ENCODE results near the gene CMTM4. TPM values are rescaled to one million over a fixed set of nuclear protein-coding genes. Genes with fewer than 3 reads are reported as not detected.

The CMTM4 gene
- total RNA-seq, 1 donor from 2014 or later: 35.1 TPM

- no peak for TF ChIP-seq CTCF (conservative IDR thresholded peaks at IDR 0.05; ENCODE audit: low read depth, low read length)
- no peak overlapping the region for H3K4me3 ChIP-seq (ENCODE audit: low read depth, low read length)
- DNase-seq (ENCODE audit: low read depth): no peak
Measured at GRCh38 chr16:66677179-66677578, 19.4 kb downstream of the CMTM4 start.

DNA sequence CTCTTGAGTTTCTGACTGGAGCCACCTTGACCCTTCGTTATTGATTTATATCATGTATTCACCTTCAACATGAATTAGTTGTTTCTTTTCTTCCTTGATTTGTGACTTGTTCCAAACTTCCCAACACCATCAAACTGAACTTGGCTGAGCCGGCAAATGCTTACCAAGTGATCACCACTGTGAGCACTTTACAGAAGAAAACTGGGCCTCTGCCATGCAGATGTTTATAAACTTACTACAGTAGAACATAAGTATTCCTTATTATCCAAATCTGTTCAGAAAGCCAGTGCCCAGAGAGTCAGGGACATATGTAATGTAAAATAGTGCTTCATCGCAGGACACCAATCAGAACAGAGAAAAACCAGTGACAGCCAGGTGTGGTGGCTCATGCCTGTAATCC, 19.9 kb downstream of the CMTM4 start:
- no peak overlapping the region for H3K4me3 ChIP-seq (ENCODE audit: low read depth, low read length)
- no peak for DNase-seq (ENCODE audit: low read depth)
- no peak for TF ChIP-seq CTCF (conservative IDR thresholded peaks at IDR 0.05; ENCODE audit: low read depth, low read length)

GRCh38 chr16:66673691-66674090, 22.9 kb downstream of the CMTM4 start:
- no peak overlapping the region for H3K4me3 ChIP-seq (ENCODE audit: low read depth, low read length)
- no peak for TF ChIP-seq CTCF (conservative IDR thresholded peaks at IDR 0.05; ENCODE audit: low read depth, low read length)
- DNase-seq (ENCODE audit: low read depth): no peak

DNA sequence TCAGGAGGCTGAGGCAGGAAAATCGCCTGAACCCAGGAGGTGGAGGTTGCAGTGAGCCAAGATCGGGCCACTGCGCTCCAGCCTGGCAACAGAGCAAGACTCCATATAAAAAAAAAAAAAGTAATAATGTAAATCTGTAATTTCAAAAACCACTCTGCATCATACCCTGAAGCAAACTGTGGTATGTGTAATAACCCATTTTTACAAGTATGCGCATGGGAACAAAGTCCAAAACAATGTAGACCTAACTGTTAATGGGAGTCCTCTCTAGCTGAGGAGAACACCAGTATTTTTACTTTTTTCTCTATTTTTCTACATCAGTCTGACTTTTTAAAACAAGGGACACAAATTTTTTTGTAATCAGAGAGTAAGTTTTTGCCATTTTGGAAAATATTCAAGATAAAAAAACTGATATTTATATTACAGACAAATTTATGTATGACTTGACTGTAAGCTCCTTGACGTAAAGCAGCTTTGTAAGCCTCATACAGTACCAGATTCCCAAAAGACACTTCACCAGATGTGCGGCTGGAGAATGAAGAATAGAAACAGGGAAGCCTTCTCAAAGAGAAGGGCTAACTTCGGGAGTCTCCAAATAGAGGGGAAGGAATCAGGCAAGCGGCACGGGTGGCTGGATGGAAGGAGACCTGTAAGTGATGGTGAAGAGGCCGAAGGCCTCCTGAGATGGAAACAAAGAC, 25.7 kb downstream of the CMTM4 start:
- H3K4me3 ChIP-seq (ENCODE audit: low read depth, low read length): no peak overlapping the region
- DNase-seq (ENCODE audit: low read depth): no peak
- no peak for TF ChIP-seq CTCF (conservative IDR thresholded peaks at IDR 0.05; ENCODE audit: low read depth, low read length)

DNA sequence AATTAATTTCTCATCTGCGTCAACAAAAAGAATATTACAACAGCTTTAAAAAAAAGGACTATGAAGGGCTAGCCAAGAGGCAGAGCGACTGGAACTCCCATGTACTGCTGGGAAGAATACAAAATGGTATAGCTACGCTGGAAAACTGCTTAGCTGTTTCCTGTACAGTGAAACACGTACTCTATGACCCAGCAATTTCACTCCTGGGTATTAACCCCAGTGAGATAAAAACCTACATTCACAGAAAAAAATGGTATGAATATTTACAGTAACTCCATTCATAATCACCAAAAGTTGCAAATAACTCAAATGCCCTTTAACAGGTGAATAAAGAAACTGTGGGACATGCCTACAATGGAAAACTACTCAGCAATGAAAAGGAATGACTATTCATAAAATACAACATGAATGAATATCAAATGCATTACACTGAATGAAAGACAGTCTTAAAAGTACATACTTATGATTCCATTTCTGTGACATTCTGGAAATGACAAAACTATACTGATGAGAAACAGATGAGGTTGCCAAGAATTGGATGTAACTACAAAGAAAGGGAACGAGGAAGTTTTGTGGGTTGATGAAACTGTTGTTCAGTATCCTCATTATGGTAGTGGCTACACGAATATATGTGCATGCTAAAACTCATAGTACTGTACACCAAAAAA, 27.6 kb downstream of the CMTM4 start:
- no peak for DNase-seq (ENCODE audit: low read depth)
- TF ChIP-seq CTCF (conservative IDR thresholded peaks at IDR 0.05; ENCODE audit: low read depth, low read length): no peak
- no peak overlapping the region for H3K4me3 ChIP-seq (ENCODE audit: low read depth, low read length)

GRCh38 chr16:66667944-66668343, 28.6 kb downstream of the CMTM4 start:
- no peak for TF ChIP-seq CTCF (conservative IDR thresholded peaks at IDR 0.05; ENCODE audit: low read depth, low read length)

More at GRCh38 chr16:66667944-66668343, 28.6 kb downstream of the CMTM4 start:
- H3K4me3 ChIP-seq (ENCODE audit: low read depth, low read length): no peak overlapping the region
- no peak for DNase-seq (ENCODE audit: low read depth)
